HepG2 (cell line): ENCODE data around the gene PCGF2. TPM values are rescaled to one million over a fixed set of nuclear protein-coding genes. Genes with fewer than 3 reads are reported as not detected.
A peak's percentile ranks its signal among the peaks of the same experiment; 100 is the strongest.

Source experiments
- BRF2 ChIP-seq: sonication (generic); formaldehyde crosslinking; IDR thresholded peaks from 2 replicates; pipeline ENCODE4 v1.8.1; 2022; ENCODE audit warnings: mild to moderate bottlenecking, missing genetic modification reagents
- FOXA1 ChIP-seq, 2 experiments: fragments of 450-650 bp in 1 of 2; sonication (generic) in 1 of 2; formaldehyde crosslinking in 1 of 2; IDR thresholded peaks; 2 replicates each; pipeline versions ENCODE4 v1.4.0 to v1.6.1; 2016 to 2020; ENCODE audit warnings: missing genetic modification reagents in 1 of 2
- HNRNPL ChIP-seq: fragments of 200-400 bp; formaldehyde crosslinking; IDR thresholded peaks from 2 replicates; pipeline ENCODE4 v1.6.1; 2017; ENCODE audit warnings: mild to moderate bottlenecking, low read depth, low read length
- IRF2 ChIP-seq: IDR thresholded peaks from 2 replicates; pipeline ENCODE4 v1.6.1; 2018; ENCODE audit warnings: missing genetic modification reagents, missing compliant biosample characterization
- NKX3-1 ChIP-seq: sonication (generic); formaldehyde crosslinking; IDR thresholded peaks from 2 replicates; pipeline ENCODE4 v1.5.0; 2020; ENCODE audit warnings: missing genetic modification reagents
- POLR2A ChIP-seq, 2 experiments: IDR thresholded peaks; 2 replicates each; pipeline ENCODE4 v1.6.1; 2011; ENCODE audit warnings: low read depth in 2 of 2, low read length in 2 of 2, mild to moderate bottlenecking in 1 of 2, moderate library complexity in 1 of 2; ENCODE audit not compliant: insufficient read depth in 1 of 2
- POLR2AphosphoS2 ChIP-seq: IDR thresholded peaks from 2 replicates; pipeline ENCODE4 v1.6.1; 2011; ENCODE audit warnings: low read depth, low read length, improper control_type of control experiment
- RBFOX2 ChIP-seq: fragments of 200-400 bp; formaldehyde crosslinking; IDR thresholded peaks from 2 replicates; pipeline ENCODE4 v1.6.1; 2017; ENCODE audit warnings: low read depth, mild to moderate bottlenecking, low read length
- RBM22 ChIP-seq: fragments of 200-400 bp; formaldehyde crosslinking; optimal IDR thresholded peaks from 2 replicates; pipeline ENCODE3; 2017; ENCODE audit warnings: mild to moderate bottlenecking, low read length, moderate library complexity
- SPEN ChIP-seq: sonication (generic); formaldehyde crosslinking; IDR thresholded peaks from 2 replicates; pipeline ENCODE4 v1.5.1; 2020; ENCODE audit warnings: low read depth, mild to moderate bottlenecking, missing genetic modification reagents
- TOPORS ChIP-seq: sonication (generic); formaldehyde crosslinking; IDR thresholded peaks from 2 replicates; pipeline ENCODE4 v1.8.0; 2023; ENCODE audit warnings: mild to moderate bottlenecking, missing genetic modification reagents
- ZBTB7A ChIP-seq: sonication (generic); formaldehyde crosslinking; IDR thresholded peaks from 2 replicates; pipeline ENCODE4 v1.8.0; 2022; ENCODE audit warnings: mild to moderate bottlenecking, missing genetic modification reagents
- ZNF407 ChIP-seq: sonication (generic); formaldehyde crosslinking; IDR thresholded peaks from one replicate; pipeline ENCODE4 v1.5.1; 2020; ENCODE audit warnings: mild to moderate bottlenecking, missing genetic modification reagents; ENCODE audit errors: not compliant biosample characterization
- ZNF563 ChIP-seq: sonication (generic); formaldehyde crosslinking; IDR thresholded peaks from 2 replicates; pipeline ENCODE4 v1.8.0; 2022; ENCODE audit warnings: mild to moderate bottlenecking, moderate library complexity, missing genetic modification reagents
- polyA plus RNA-seq, 8 experiments: library from polyadenylated mRNA; depleted of rRNA in 3 of 8; stranded (reverse) in 7 of 8; unstranded in 1 of 8; fragments of >200 nt; fragmentation: Illumina TruSeq in 4 of 8; extraction: Trizol in 4 of 8; gene quantifications; 2 replicates each; pipeline versions ENCODE4 v1.2.1 to v1.2.3, GENCODE V29; 2011 to 2016; ENCODE audit warnings: low read depth in 4 of 8, missing spikeins in 1 of 8, mixed read lengths in 1 of 8; ENCODE audit not compliant: insufficient read depth in 1 of 8
- total RNA-seq, 5 experiments: library from RNA; depleted of rRNA; stranded (reverse); fragments of >200 nt; fragmentation: Illumina TruSeq; extraction: Trizol; gene quantifications; 2 replicates each; pipeline ENCODE4 v1.2.3, GENCODE V29; 2016; ENCODE audit warnings: low read depth in 1 of 5
- TF ChIP-seq, protein P1 (sequence below): sonication (generic); formaldehyde crosslinking; IDR thresholded peaks from 2 replicates; pipeline ENCODE4 v1.5.0; 2020; ENCODE audit warnings: mild to moderate bottlenecking, missing genetic modification reagents
- TF ChIP-seq, protein P2 (sequence below): sonication (generic); formaldehyde crosslinking; IDR thresholded peaks from 2 replicates; pipeline ENCODE4 v1.4.0; 2020; ENCODE audit warnings: mild to moderate bottlenecking, missing genetic modification reagents

The PCGF2 gene
- total and polyA plus RNA-seq, 2 of the 13 experiments (the other 11 are each of a cell fraction or from before 2014, with no cell fraction given): 11.6 to 29.4 TPM

GRCh38 chr17:38735161-38735997 lies 12.8 kb downstream of the PCGF2 start (continued):
- TF ChIP-seq ZNF407 (no peak), IRF2 (CRISPR knock-in tag) (peak; percentile 43; the same call in 1 of the 2 replicates), FOXA1 (IDR thresholded peaks at IDR 0.05) (no peak), FOXA1 (CRISPR knock-in tag; IDR thresholded peaks at IDR 0.05) (peak; percentile 59), RBM22 (peak; percentile 98), POLR2AphosphoS2 (peak; percentile 65; the same call in 1 of the 2 replicates), NKX3-1 (no peak), BRF2 (no peak), RBFOX2 (peak; percentile 79), HNRNPL (peak; percentile 81), ZNF563 (CRISPR knock-in tag) (0 out of 2 replicates have a peak, but pooled peaks have one; percentile 23), POLR2A (IDR thresholded peaks at IDR 0.05; ENCODE audit: insufficient read depth in 1 of 2, low read depth in 2 of 2, low read length in 2 of 2) (peak in 1 of 2 experiments; percentile 66; a peak in 3 of 4 replicates), SPEN (CRISPR knock-in tag) (no peak), TOPORS (CRISPR knock-in tag) (0 out of 2 replicates have a peak, but pooled peaks have one; percentile 48), ZBTB7A (peak; percentile 83)
- TF ChIP-seq, protein P1, sequence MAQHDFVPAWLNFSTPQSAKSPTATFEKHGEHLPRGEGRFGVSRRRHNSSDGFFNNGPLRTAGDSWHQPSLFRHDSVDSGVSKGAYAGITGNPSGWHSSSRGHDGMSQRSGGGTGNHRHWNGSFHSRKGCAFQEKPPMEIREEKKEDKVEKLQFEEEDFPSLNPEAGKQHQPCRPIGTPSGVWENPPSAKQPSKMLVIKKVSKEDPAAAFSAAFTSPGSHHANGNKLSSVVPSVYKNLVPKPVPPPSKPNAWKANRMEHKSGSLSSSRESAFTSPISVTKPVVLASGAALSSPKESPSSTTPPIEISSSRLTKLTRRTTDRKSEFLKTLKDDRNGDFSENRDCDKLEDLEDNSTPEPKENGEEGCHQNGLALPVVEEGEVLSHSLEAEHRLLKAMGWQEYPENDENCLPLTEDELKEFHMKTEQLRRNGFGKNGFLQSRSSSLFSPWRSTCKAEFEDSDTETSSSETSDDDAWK: no peak
- TF ChIP-seq, protein P2, sequence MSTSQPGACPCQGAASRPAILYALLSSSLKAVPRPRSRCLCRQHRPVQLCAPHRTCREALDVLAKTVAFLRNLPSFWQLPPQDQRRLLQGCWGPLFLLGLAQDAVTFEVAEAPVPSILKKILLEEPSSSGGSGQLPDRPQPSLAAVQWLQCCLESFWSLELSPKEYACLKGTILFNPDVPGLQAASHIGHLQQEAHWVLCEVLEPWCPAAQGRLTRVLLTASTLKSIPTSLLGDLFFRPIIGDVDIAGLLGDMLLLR (CRISPR knock-in tag): 0 out of 2 replicates have a peak, but pooled peaks have one; percentile 18
